Epidermal melanocyte (primary cell): ENCODE data around the gene SYT5.

ENCODE experiments used
- DNase-seq: peaks from one replicate; pipeline ENCODE4 v3.0.0; 2011; ENCODE audit warnings: low spot score; ENCODE audit not compliant: insufficient read length

The SYT5 gene

DNA sequence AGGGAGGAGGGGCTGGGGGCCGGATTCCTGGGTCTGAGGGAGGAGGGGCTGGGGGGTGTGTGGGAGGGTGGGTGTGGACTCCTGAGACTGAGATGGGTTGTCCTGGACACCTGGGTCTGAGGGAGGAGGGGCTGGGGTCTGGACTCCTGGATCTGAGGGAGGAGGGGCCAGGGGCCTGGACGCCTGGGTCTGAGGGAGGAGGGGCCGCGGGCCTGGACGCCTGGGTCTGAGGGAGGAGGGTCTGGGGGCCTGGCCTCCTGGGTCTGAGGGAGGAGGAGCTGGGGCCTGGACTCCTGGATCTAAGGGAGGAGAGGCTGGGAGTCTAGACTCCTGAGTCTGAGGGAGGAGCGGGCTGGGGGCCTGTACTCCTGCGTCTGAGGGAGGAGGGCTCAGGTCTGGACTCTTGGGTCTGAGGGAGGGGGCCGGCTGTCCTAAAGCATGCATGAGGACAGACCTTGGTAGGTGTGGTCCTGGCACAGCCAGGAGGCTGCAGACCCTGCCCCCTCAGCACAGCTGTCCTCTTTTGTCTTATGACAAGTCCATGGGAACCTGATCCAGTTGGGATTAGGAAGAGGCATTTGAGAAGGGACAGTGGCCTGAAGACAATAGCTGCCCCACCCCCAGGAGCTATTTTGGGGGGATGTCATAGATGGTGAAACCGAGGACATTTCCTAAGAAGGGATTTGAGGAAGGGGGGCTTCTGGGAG lies 32.4 kb downstream of the SYT5 start:
- DNase-seq: no peak

DNA sequence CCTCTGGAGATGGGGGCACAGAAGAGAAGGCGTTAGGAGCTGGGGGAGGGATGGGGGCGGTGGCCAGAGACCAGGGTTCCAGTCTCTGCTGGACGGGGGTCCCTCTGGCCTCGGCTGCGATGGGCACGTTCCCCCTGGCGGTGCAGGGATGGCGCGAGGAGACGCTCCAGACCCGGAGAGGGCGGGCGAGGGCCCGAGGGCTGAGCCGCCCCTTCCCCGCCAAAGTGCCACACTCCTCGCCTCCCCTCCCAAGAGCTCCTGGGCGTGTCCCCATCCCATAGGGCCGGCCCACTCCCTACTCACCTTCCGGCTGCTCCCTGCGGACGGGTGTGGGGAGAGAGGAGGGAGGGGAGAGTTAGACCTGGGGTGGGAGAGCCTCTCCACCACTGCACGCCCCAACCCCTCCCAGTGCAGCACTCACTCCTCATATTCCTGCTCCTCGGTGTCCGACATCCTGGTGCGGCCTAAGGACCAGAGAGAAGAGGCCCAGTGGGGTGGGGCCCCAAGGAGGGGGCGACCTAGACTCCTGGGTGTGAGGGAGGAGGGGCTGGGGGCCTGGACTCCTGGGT lies 33.3 kb downstream of the SYT5 start:
- no peak for DNase-seq

DNA sequence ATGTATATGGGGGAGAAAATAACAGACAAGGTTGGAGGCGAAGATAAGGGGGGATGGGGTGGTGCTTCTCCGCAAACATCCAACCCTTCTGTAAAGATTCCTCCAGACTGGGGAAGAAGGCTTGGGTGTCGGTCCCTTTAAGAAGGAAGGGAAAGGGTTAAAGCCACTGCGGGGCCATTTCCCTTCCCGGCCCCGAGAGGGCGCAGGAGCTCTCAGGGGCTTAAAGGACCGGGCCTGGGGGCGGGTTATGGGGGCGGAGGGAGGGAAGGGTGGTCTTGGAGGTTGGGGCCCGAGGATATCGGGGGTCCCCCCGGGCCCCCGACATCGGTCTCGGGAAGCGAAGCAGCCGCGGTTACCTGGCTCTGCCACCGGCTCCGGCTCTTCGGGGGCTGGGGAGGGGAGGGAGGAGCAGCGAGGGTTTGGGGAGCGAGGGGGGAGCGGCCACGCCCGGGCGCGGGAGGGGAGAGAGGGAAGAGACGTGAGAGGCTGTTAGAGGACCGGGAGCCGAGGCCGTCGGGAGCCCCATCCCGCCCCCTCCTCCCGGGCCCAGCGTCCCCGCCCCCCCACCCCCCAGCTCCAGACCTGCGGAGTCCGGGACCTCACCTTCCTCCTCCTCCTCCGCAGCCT lies 33.9 kb downstream of the SYT5 start:
- DNase-seq: no peak

DNA sequence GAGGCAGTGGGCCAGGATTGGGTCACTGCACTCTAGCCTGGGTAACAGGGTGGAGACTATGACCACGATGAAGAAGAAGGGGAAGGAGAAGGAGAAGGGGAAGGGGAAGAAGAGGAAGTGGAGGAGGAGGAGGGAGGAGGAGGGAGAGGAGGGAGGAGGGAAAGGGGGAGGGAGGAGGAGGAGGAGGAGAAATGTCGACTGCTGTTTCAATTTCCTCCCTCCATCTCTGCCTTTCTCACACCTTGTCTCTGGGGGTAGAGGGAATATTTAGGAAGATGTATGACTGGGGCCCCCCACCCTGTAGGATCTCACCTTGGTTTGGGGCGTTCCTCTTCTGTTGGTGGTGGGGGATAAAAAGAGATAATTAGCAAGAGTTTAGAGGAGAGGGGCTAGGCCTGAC lies 34.9 kb downstream of the SYT5 start:
- DNase-seq: no peak

DNA sequence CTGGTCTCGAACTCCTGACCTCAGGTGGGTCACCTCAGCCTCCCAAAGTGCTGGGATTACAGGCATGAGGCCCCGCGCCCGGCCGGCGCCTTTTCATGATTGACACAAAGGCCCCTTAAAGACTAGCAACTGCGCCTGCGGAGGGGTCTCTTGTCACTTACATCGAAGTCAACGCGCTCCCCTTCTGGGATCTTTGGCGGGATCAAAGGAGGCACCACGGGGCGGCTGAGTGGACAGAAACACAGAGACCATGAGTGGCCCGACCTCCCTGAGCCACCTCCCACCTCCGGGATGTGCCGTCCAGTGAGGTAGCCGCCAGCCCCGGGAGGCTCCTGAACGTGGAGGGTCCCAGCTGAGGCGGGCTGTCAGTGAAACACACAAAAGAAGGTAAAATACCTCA lies 38.4 kb downstream of the SYT5 start:
- no peak for DNase-seq

DNA sequence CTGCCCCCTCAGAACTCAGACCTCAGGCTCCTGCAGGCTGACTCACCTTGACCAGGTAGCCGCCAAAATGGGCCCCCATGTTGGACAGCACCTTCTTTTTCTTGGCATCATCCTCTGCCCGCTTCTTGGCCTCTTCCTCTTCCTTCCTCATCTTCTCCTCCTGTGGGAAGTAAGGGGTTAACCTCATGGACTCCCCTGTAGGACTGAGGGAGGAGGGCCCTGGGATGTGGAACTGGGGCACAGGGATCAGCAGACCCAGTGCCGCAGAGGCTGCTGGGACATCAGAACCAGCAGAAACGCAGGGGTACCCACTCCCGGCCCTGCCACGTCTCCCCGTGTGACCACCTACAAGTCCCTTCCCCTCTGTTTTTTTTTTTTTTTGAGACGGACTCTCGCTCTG lies 42.2 kb downstream of the SYT5 start:
- no peak for DNase-seq

DNA sequence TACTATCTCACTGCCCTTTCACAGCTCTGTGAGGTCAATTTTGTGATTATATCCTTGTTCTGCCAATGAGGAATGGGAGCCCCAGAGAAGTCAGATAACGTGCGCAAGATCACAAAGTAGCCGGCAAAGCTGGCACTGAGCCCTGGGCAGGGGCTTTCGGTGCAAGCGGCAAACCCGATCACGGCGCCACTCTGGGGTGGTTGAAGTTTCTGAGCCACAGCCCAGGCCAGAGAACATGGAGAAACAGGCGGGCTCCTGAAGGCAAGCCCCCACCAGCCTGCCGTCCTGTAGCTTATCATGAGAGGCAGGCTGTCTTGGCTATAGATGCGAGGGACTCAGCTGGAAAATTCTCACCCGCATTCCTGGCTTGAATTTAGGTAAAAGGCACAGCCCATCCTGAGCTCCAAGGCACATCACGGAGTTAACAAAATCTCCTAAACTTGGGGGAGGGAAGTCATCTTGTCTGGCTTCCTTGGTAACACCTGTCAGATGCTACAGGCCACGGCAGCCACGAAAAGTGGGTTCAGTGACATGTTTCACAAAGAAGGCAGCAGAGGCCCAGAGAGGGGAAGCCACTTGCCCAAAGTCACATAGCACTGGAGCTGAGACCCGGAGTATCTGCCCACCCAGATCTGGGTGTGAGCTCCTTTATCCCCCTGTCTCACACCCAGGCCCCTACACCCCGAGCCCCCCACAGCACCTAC lies 43.5 kb downstream of the SYT5 start:
- no peak for DNase-seq

DNA sequence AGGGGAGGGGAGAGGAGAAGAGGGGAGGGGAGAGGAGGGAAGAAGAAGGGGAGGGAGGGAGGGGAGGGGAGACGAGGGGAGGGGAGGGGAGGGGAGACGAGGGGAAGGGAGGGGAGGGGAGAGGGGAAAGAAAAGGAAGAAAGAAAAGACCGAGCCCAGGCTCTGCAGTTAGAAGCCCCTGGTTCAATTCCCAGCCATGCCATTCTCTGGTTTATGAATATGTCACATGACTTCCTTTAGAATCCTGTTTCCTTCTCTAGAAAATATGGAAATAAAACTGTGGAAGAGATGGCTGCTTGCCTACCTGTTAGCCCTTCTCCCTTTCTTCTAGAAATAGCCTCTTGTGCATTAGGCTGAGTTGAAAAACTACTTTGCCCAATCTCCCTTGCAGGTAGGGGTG lies 45.4 kb downstream of the SYT5 start:
- DNase-seq: no peak

DNA sequence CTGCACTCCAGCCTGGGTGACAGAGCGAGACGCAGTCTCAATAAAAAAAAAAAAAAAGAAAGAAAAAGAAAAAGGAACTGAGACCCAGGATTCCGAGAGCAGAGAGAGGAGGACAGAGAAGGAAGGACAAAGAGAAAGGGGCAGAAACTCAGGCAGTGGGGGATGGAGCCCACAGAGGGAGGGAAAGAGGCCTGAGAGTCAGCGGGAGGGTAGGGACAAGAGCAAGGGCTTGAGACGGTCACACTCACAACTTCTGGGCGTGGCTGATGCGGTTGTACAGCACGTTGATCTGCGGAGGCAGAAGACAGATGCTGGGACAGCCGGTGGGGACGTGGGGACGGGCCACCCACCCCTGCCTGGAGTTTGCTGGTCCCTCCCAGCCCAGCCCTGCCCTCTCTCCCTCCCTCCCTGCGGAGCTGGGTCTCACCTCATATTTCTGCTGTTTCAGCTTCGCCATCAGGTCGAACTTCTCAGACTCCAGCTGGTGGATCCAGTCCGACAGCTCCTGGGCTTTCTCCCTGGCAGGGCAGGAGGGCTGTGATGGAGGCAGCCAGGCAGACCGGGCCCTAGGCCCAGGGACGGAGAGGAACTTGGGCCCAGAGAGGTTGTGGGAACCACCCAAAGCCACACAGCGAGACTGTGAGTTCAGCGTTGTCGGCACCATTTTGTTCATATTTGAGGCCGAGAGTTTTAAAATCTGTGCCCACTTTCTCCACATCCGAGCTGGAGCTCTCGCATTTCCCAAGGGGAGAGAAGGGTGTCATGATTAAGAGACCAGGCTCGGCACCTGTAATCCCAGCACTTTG lies 46.2 kb downstream of the SYT5 start:
- DNase-seq: no peak

- DNase-seq: no peak
Observed at GRCh38 chr19:55132453-55133129, 47.5 kb downstream of the SYT5 start.

DNA sequence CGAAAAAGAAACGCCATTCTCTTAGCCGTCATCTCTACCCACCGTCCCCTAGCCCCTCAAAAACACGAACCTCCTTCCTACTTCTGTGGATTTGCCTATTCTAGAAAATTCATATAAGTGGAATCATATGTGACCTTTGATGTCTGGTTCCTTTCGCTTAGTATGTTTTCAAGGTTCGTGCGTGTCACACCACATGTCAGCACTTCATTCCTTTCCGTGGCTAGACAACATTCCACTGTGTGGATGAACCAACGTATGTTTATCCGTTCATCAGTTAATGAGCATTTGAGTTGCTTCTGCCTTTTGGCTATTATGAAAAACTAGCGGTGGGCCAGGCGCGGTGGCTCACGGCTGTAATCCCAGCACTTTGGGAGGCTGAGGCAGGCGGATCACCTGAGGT lies 48.7 kb downstream of the SYT5 start:
- DNase-seq: no peak
